Panc1 (cell line): ENCODE measurements around the gene HIPK2. TPM values are rescaled to one million over a fixed set of nuclear protein-coding genes. Genes with fewer than 3 reads are reported as not detected.

Source experiments
- ATAC-seq: fragments of 200-7000 bp; cut with Tn5 transposase; 2 replicates; pipeline ENCODE4 v1.9.1; 2020; ENCODE audit warnings: mild to moderate bottlenecking, moderate library complexity
- BruUV-seq: library from RNA; stranded (reverse); fragments of 400-500 nt; replicated peaks from 2 replicates; lab custom pipeline; 2021; lab: Mats Ljungman, UMichigan
- CTCF ChIA-PET: fragments of 300-600 bp; sonication (Branson Sonifier 250); formaldehyde crosslinking; loops from one replicate; lab custom pipeline; 2022; ENCODE audit warnings: antibody characterized with exemption; lab: Charles Lee
- POLR2A ChIA-PET: fragments of 300-600 bp; sonication (Branson Sonifier 250); formaldehyde crosslinking; loops from one replicate; lab custom pipeline; 2022; ENCODE audit warnings: antibody characterized with exemption; lab: Charles Lee
- DNase-seq: peaks from one replicate; pipeline ENCODE4 v3.0.0-alpha.2; 2010; ENCODE audit warnings: low read depth, low spot score
- H3K27ac ChIP-seq: 2 replicates; pipeline ENCODE4 v1.5.1; 2011; ENCODE audit warnings: mild to moderate bottlenecking, low read length, inconsistent platforms
- H3K27me3 ChIP-seq: fragments of 200-500 bp; sonication (Bioruptor generic); 2 replicates; pipeline ENCODE4 v1.6.0; 2014; ENCODE audit warnings: low read length, inconsistent platforms; ENCODE audit not compliant: control insufficient read depth, insufficient read depth
- H3K36me3 ChIP-seq: fragments of 200-500 bp; sonication (Bioruptor generic); 2 replicates; pipeline ENCODE4 v1.5.1; 2014; ENCODE audit warnings: inconsistent platforms, mild to moderate bottlenecking, low read length, moderate library complexity; ENCODE audit not compliant: control insufficient read depth, insufficient read depth
- H3K4me1 ChIP-seq: 2 replicates; pipeline ENCODE4 v1.5.1; 2011; ENCODE audit warnings: inconsistent platforms, mild to moderate bottlenecking, low read length, moderate library complexity; ENCODE audit not compliant: control insufficient read depth, insufficient read depth
- H3K4me3 ChIP-seq, 2 experiments: 2 replicates each; pipeline ENCODE4 v1.5.1; 2011 to 2012; ENCODE audit warnings: low read depth in 2 of 2, low read length in 2 of 2, mild to moderate bottlenecking in 2 of 2, inconsistent platforms in 1 of 2, moderate library complexity in 1 of 2
- H3K9me3 ChIP-seq: fragments of 200-500 bp; sonication (Bioruptor generic); 2 replicates; pipeline ENCODE4 v1.5.1; 2014; ENCODE audit warnings: low read depth, mild to moderate bottlenecking, inconsistent platforms, low read length, moderate library complexity; ENCODE audit not compliant: control insufficient read depth, insufficient read depth
- CTCF ChIP-seq: fragments of 450-650 bp; IDR thresholded peaks from 2 replicates; pipeline ENCODE4 v1.5.1; 2017; ENCODE audit warnings: mild to moderate bottlenecking
- POLR2AphosphoS5 ChIP-seq: IDR thresholded peaks from 2 replicates; pipeline ENCODE4 v1.6.1; 2012; ENCODE audit warnings: mild to moderate bottlenecking, low read depth, low read length, moderate library complexity
- SIN3A ChIP-seq: IDR thresholded peaks from 2 replicates; pipeline ENCODE4 v1.6.1; 2012; ENCODE audit warnings: low read depth, mild to moderate bottlenecking, low read length, moderate library complexity, borderline replicate concordance; ENCODE audit not compliant: insufficient read depth
- TCF7L2 ChIP-seq: IDR thresholded peaks from 2 replicates; pipeline ENCODE4 v1.6.1; 2011; ENCODE audit warnings: mild to moderate bottlenecking, low read depth, low read length, inconsistent platforms
- in situ Hi-C: cut with HindIII; loops from 2 replicates; pipeline ENCODE4 v1.10.0; 2016; ENCODE audit warnings: low sequenced_read_pairs, low pct_unique_long_range_greater_than_20kb
- intact Hi-C: fragments of 100-400 bp; cut with micrococcal nuclease; formaldehyde crosslinking; loops from one replicate; pipeline ENCODE4 v1.10.0; 2022; ENCODE audit not compliant: unreplicated experiment
- total RNA-seq: library from RNA; stranded (reverse); gene quantifications from one replicate; pipeline ENCODE4 v1.2.1, GENCODE V29; 2021; ENCODE audit not compliant: unreplicated experiment
- TF ChIP-seq, protein P1 (sequence below), 2 experiments: IDR thresholded peaks; 2 replicates each; pipeline ENCODE4 v1.6.1; 2011 to 2012; ENCODE audit warnings: low read depth in 2 of 2, control low read depth in 1 of 2, low read length in 1 of 2, mild to moderate bottlenecking in 1 of 2, moderate library complexity in 1 of 2; ENCODE audit not compliant: insufficient read depth in 1 of 2

HIPK2 gene
- total RNA-seq, 1 experiment from 2014 or later: 34.1 TPM

DNA sequence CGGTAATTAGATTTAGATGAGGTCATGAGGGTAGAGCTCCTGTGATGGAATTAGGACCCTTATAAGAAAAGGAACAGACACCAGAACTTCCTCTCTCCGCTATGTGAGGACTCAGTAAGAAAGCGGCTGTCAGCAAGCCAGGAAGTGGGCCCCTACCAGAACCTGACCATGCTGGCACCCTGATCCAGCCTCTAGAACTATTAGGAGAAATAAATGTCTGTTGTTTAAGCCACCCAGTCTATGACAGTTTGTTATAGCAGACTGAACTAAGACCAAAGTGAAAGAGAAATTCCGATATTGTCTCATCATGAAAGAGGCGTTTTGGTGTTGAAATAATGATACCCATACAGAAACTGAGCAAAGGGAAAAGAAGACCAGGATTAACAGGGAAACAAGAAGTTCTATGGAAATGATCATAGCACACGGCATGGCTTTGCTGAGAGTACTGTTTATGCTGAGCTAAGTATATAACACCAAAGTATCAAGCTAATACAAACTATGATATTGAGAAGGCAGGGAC, 245.1 kb downstream of the HIPK2 start:
- DNase-seq (no peak), ATAC-seq (no peak)
- no peak overlapping the region for H3K4me3 ChIP-seq
- ChIA-PET CTCF (no interaction called here), POLR2A (no interaction called here)
- no TSS peak for BruUV-seq
- no peaks in the 10 kb centered on the region for H3K36me3 ChIP-seq
- intact Hi-C loops (no loop called here), in situ Hi-C loops (no loop called here)
- H3K27me3 ChIP-seq: peaks cover 14% of the 10 kb centered on the region
- no peak overlapping the region for H3K27ac ChIP-seq
- no peaks in the 10 kb centered on the region for H3K4me1 ChIP-seq
- TF ChIP-seq, protein P1, sequence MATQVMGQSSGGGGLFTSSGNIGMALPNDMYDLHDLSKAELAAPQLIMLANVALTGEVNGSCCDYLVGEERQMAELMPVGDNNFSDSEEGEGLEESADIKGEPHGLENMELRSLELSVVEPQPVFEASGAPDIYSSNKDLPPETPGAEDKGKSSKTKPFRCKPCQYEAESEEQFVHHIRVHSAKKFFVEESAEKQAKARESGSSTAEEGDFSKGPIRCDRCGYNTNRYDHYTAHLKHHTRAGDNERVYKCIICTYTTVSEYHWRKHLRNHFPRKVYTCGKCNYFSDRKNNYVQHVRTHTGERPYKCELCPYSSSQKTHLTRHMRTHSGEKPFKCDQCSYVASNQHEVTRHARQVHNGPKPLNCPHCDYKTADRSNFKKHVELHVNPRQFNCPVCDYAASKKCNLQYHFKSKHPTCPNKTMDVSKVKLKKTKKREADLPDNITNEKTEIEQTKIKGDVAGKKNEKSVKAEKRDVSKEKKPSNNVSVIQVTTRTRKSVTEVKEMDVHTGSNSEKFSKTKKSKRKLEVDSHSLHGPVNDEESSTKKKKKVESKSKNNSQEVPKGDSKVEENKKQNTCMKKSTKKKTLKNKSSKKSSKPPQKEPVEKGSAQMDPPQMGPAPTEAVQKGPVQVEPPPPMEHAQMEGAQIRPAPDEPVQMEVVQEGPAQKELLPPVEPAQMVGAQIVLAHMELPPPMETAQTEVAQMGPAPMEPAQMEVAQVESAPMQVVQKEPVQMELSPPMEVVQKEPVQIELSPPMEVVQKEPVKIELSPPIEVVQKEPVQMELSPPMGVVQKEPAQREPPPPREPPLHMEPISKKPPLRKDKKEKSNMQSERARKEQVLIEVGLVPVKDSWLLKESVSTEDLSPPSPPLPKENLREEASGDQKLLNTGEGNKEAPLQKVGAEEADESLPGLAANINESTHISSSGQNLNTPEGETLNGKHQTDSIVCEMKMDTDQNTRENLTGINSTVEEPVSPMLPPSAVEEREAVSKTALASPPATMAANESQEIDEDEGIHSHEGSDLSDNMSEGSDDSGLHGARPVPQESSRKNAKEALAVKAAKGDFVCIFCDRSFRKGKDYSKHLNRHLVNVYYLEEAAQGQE (IDR thresholded peaks at IDR 0.05; ENCODE audit: insufficient read depth in 1 of 2, low read depth in 2 of 2, low read length in 1 of 2): no peak
- TF ChIP-seq TCF7L2 (no peak), CTCF (no peak), SIN3A (no peak), POLR2AphosphoS5 (no peak)
- H3K9me3 ChIP-seq: no peaks in the 10 kb centered on the region

DNA sequence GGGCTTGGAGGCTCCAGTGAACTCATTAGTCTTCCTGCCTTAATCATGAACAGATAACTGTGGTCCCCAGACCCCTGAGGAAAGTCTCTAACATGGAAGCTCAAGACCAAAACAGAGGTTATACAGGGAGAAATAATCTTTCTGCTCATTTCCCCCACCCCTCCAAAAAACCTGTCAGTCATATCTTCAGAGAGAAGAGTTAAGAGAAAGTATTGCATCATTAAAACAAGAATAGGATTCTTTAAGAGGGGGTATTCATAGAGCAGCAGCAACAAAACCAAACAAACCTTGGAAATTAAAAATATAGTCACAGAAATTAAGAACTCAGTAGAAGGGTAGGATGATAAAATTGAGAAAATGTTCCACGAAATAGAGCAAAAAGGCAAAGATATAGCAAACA, 246.7 kb downstream of the HIPK2 start:
- ATAC-seq: no peak
- Histone ChIP-seq H3K4me3 (no peak overlapping the region), H3K36me3 (no peaks in the 10 kb centered on the region), H3K9me3 (no peaks in the 10 kb centered on the region), H3K4me1 (no peaks in the 10 kb centered on the region), H3K27me3 (peaks cover 14% of the 10 kb centered on the region), H3K27ac (no peak overlapping the region)
- in situ Hi-C loops (no loop called here), intact Hi-C loops (no loop called here)
- ChIA-PET POLR2A (no interaction called here), CTCF (no interaction called here)
- no peak for DNase-seq
- no TSS peak for BruUV-seq
- TF ChIP-seq, protein P1 (IDR thresholded peaks at IDR 0.05; ENCODE audit: insufficient read depth in 1 of 2, low read depth in 2 of 2, low read length in 1 of 2): no peak
- no peak for TF ChIP-seq POLR2AphosphoS5
- no peak for TF ChIP-seq CTCF
- TF ChIP-seq TCF7L2: no peak
